Neuronal stem cell (in vitro differentiated cells): Measurements from ENCODE around the gene EPB41.

ENCODE experiments used
- DNase-seq: peaks from one replicate; pipeline ENCODE4 v3.0.0-alpha.2; 2013; ENCODE audit warnings: low spot score
- H2AFZ ChIP-seq: one replicate; pipeline ENCODE4 v1.6.1; 2013; ENCODE audit warnings: mild to moderate bottlenecking, low read length, inconsistent platforms
- H2AK5ac ChIP-seq: 2 replicates; pipeline ENCODE4 v1.6.1; 2013; ENCODE audit warnings: low read depth, mild to moderate bottlenecking, inconsistent platforms, low read length, moderate library complexity, mixed read lengths
- H2BK120ac ChIP-seq: 2 replicates; pipeline ENCODE4 v1.6.1; 2013; ENCODE audit warnings: low read depth, mild to moderate bottlenecking, inconsistent platforms, low read length, moderate library complexity, mixed read lengths
- H2BK12ac ChIP-seq: one replicate; pipeline ENCODE4 v1.6.1; 2013; ENCODE audit warnings: low read length, inconsistent platforms
- H2BK15ac ChIP-seq: 2 replicates; pipeline ENCODE4 v1.6.1; 2013; ENCODE audit warnings: mild to moderate bottlenecking, low read length, inconsistent platforms, mixed read lengths
- H2BK5ac ChIP-seq: one replicate; pipeline ENCODE4 v1.6.1; 2013; ENCODE audit warnings: inconsistent platforms, mild to moderate bottlenecking, low read length, moderate library complexity
- H3K14ac ChIP-seq: one replicate; pipeline ENCODE4 v1.6.1; 2013; ENCODE audit warnings: low read length, inconsistent platforms
- H3K18ac ChIP-seq: 2 replicates; pipeline ENCODE4 v1.6.1; 2013; ENCODE audit warnings: low read length, inconsistent platforms
- H3K23ac ChIP-seq: 2 replicates; pipeline ENCODE4 v1.6.1; 2013; ENCODE audit warnings: low read depth, mild to moderate bottlenecking, mixed read lengths, low read length, inconsistent platforms; ENCODE audit not compliant: poor library complexity
- H3K27ac ChIP-seq: replicated peaks from 3 replicates; pipeline ENCODE4 v1.5.1; 2013; ENCODE audit warnings: low read length, inconsistent platforms
- H3K27me3 ChIP-seq, 3 experiments: 2 replicates each; pipeline ENCODE4 v1.6.1; 2013; ENCODE audit warnings: low read length in 3 of 3, mild to moderate bottlenecking in 2 of 3, inconsistent platforms in 1 of 3, low read depth in 1 of 3, mixed read lengths in 1 of 3, moderate library complexity in 1 of 3; ENCODE audit not compliant: control insufficient read depth in 3 of 3, insufficient read depth in 3 of 3
- H3K36me3 ChIP-seq, 2 donors: replicated peaks in 1 of 2; 2 replicates each; pipeline ENCODE4 v1.6.1; 2013; ENCODE audit warnings: low read length in 2 of 2; ENCODE audit not compliant: control insufficient read depth in 2 of 2, insufficient read depth in 2 of 2
- H3K4ac ChIP-seq: 2 replicates; pipeline ENCODE4 v1.6.1; 2013; ENCODE audit warnings: inconsistent platforms, mild to moderate bottlenecking, low read length, moderate library complexity
- H3K4me1 ChIP-seq, 2 donors: 1 replicate in 1 of 2; 2 replicates in 1 of 2; pipeline ENCODE4 v1.6.1; 2013; ENCODE audit warnings: low read length in 2 of 2, low read depth in 1 of 2; ENCODE audit not compliant: control insufficient read depth in 2 of 2, insufficient read depth in 1 of 2
- H3K4me2 ChIP-seq: one replicate; pipeline ENCODE4 v1.6.1; 2013; ENCODE audit warnings: mild to moderate bottlenecking, low read length, inconsistent platforms; ENCODE audit not compliant: insufficient read depth, poor library complexity, severe bottlenecking
- H3K4me3 ChIP-seq, 2 donors: 2 replicates each; pipeline ENCODE4 v1.5.1; 2013; ENCODE audit warnings: low read length in 2 of 2, mild to moderate bottlenecking in 2 of 2, inconsistent platforms in 1 of 2, moderate library complexity in 1 of 2
- H3K79me1 ChIP-seq: one replicate; pipeline ENCODE4 v1.6.1; 2013; ENCODE audit warnings: low read depth, mild to moderate bottlenecking, inconsistent platforms, low read length, moderate library complexity
- H3K9ac ChIP-seq: one replicate; pipeline ENCODE4 v1.6.1; 2013; ENCODE audit warnings: mild to moderate bottlenecking, low read depth, low read length, inconsistent platforms; ENCODE audit not compliant: poor library complexity
- H3K9me3 ChIP-seq, 2 donors: replicated peaks in 1 of 2; 2 replicates each; pipeline versions ENCODE3 to v1.6.1; 2013; ENCODE audit warnings: low read length in 2 of 2, mild to moderate bottlenecking in 2 of 2, inconsistent platforms in 1 of 2, low read depth in 1 of 2, mixed read lengths in 1 of 2, moderate library complexity in 1 of 2; ENCODE audit not compliant: control insufficient read depth in 2 of 2, insufficient read depth in 1 of 2
- H4K8ac ChIP-seq: one replicate; pipeline ENCODE4 v1.6.1; 2013; ENCODE audit warnings: low read depth, mild to moderate bottlenecking, inconsistent platforms, low read length, moderate library complexity
- H4K91ac ChIP-seq: one replicate; pipeline ENCODE4 v1.6.1; 2013; ENCODE audit warnings: low read length, low read depth, mild to moderate bottlenecking, inconsistent platforms; ENCODE audit not compliant: poor library complexity
- WGBS, 2 donors: extraction: QIAGEN DNeasy Blood & Tissue Kit; methylation state at CpG; one replicate each; pipeline ENCODE4 v1.1.7; 2013; ENCODE audit warnings: missing lambda C conversion rate in 2 of 2, mixed read lengths in 1 of 2; ENCODE audit not compliant: insufficient read length in 2 of 2, insufficient replicate concordance in 1 of 2; ENCODE audit errors: extremely low coverage in 2 of 2; 5-methylcytosine and 5-hydroxymethylcytosine counted together

Gene EPB41

DNA sequence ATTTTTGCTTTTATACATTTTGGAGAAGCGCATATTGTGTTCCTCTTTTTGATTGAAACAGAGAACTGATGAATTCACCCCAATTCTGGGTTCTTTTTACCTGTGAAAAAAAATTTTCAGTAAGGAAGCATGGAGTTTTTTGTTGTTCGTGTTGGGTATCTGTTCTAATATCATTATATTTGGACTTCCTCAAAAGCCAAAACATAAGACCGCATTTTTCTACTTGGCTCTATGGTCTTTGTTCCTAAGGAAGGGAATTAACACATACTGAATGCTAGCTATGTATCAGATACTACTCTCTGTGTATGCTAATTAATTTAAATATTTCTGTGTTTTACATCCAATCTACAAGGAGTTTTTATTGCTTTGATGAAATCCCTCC is 12.9 kb downstream of the EPB41 start:
- WGBS, 2 donors, result no CpG with 5 or more reads among the region's 3 CpGs
- DNase-seq, result no peak
- no peak overlapping the region for H2AK5ac ChIP-seq
- no peak overlapping the region for H3K18ac ChIP-seq
- no peak overlapping the region for H3K14ac ChIP-seq
- no peaks in the 10 kb centered on the region for H3K79me1 ChIP-seq
- H3K4ac ChIP-seq, result no peak overlapping the region
- no peak overlapping the region for H3K4me2 ChIP-seq
- H2BK12ac ChIP-seq, result no peak overlapping the region
- H4K91ac ChIP-seq, result no peak overlapping the region
- H3K27ac ChIP-seq, result no peak overlapping the region
- no peaks in the 10 kb centered on the region for H3K27me3 ChIP-seq
- H4K8ac ChIP-seq, result no peak overlapping the region
- H3K23ac ChIP-seq, result no peak overlapping the region
- H2BK15ac ChIP-seq, result no peak overlapping the region
- H3K4me3 ChIP-seq, result no peak overlapping the region
- H3K4me1 ChIP-seq, result peaks cover 2 to 15% of the 10 kb centered on the region in 2 donors
- no peak overlapping the region for H2AFZ ChIP-seq
- H3K9ac ChIP-seq, result no peak overlapping the region
- H3K9me3 ChIP-seq, result no peaks in the 10 kb centered on the region
- H3K36me3 ChIP-seq, result no peaks in the 10 kb centered on the region
- no peak overlapping the region for H2BK120ac ChIP-seq
- H2BK5ac ChIP-seq, result no peak overlapping the region

DNA sequence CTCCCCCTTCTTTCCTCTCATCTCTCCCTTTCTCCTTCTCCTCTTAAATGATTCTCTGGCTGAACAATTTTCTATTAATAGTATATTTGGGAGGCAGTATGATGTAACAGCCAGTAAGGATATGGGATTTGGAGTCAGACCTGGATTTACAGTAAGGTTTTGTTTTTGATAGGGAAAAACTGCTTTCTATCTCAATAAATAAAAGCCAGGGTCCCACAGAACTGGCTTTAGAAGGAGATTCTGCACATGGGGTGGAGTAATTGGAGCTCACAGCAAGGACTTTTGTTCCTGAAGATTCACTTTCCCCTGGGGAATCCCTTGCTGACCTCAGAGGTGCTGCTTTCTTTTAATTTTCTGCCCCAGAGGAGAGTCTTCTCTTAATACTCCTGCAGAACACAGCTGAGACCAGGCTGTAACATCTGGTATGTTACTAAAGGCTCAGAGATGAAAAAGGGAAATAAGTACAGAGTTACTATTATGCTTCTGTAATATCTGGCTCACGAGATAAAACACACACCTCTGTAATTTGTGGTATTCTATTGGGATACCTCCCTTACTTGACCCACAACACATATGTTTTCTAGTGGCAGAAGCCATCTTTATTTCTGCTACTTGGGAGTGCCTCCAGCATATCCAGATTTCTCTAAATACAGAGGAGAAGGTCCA is 13.4 kb downstream of the EPB41 start:
- Histone ChIP-seq H3K4me1 (peaks cover 2 to 15% of the 10 kb centered on the region in 2 donors), H2BK5ac (no peak overlapping the region), H2BK15ac (no peak overlapping the region), H3K27ac (peak overlapping the region; percentile 6), H3K14ac (no peak overlapping the region), H3K36me3 (no peaks in the 10 kb centered on the region), H3K9ac (no peak overlapping the region), H3K9me3 (no peaks in the 10 kb centered on the region), H3K27me3 (no peaks in the 10 kb centered on the region), H2BK120ac (no peak overlapping the region), H4K8ac (no peak overlapping the region), H3K4me3 (no peak overlapping the region), H3K18ac (no peak overlapping the region), H2AK5ac (no peak overlapping the region), H3K4ac (no peak overlapping the region), H4K91ac (no peak overlapping the region), H3K79me1 (no peaks in the 10 kb centered on the region), H2AFZ (no peak overlapping the region), H2BK12ac (no peak overlapping the region), H3K4me2 (no peak overlapping the region), H3K23ac (no peak overlapping the region)
- DNase-seq, result no peak
- no CpG with 5 or more reads among the region's 1 CpG for WGBS, 2 donors

- Histone ChIP-seq H3K79me1 (no peaks in the 10 kb centered on the region), H2AK5ac (no peak overlapping the region), H3K18ac (no peak overlapping the region), H3K4me1 (peaks cover 2 to 15% of the 10 kb centered on the region in 2 donors), H2BK120ac (no peak overlapping the region), H2AFZ (no peak overlapping the region), H3K23ac (no peak overlapping the region), H3K4me3 (no peak overlapping the region), H3K36me3 (no peaks in the 10 kb centered on the region), H3K4ac (no peak overlapping the region), H3K14ac (no peak overlapping the region), H3K27me3 (no peaks in the 10 kb centered on the region), H2BK15ac (no peak overlapping the region), H2BK5ac (no peak overlapping the region), H4K91ac (no peak overlapping the region), H3K4me2 (no peak overlapping the region), H3K9me3 (no peaks in the 10 kb centered on the region), H3K27ac (no peak overlapping the region), H3K9ac (no peak overlapping the region), H4K8ac (no peak overlapping the region), H2BK12ac (no peak overlapping the region)
- no CpG with 5 or more reads among the region's 2 CpGs for whole genome bisulfite sequencing, 2 donors
- no peak for DNase-seq
These were observed 14.1 kb downstream of the EPB41 start for GRCh38 chr1:28928314-28928941.

DNA sequence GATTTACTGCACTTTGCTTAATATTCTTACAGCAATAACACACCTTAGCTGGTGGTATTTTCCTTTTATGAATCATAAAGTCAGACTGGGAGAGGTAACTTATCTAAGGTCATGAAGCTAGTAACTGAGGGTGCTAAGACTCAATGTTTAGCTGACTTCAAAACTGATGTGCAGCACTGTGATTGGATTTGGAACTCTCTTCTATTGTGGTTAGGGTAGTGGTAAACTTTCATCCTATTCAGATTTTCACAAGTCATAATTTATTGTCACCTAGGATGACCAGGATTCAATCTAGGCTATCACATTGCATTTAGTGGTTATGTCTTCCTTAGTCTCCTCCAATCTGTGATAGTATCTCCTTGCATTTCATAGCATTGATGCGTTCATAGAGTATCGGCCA is 18.9 kb downstream of the EPB41 start:
- Histone ChIP-seq H2AK5ac (no peak overlapping the region), H3K36me3 (no peaks in the 10 kb centered on the region), H4K91ac (no peak overlapping the region), H3K23ac (no peak overlapping the region), H3K9ac (no peak overlapping the region), H3K27me3 (no peaks in the 10 kb centered on the region), H3K18ac (no peak overlapping the region), H2BK12ac (no peak overlapping the region), H3K79me1 (peaks cover 2% of the 10 kb centered on the region), H2BK120ac (no peak overlapping the region), H3K14ac (no peak overlapping the region), H2AFZ (no peak overlapping the region), H3K4me2 (no peak overlapping the region), H3K4me3 (no peak overlapping the region), H3K4me1 (no peaks in the 10 kb centered on the region), H3K27ac (no peak overlapping the region), H4K8ac (no peak overlapping the region), H3K4ac (no peak overlapping the region), H2BK5ac (no peak overlapping the region), H3K9me3 (peaks cover 0 to 6% of the 10 kb centered on the region in 2 donors), H2BK15ac (no peak overlapping the region)
- DNase-seq, result no peak
- whole genome bisulfite sequencing, 2 donors, result no CpG with 5 or more reads among the region's 2 CpGs
